Epithelial cell of proximal tubule (primary cell): ENCODE results near the gene CHN2. TPM values are rescaled to one million over a fixed set of nuclear protein-coding genes. Genes with fewer than 3 reads are reported as not detected.

Experiments
- DNase-seq: peaks from one replicate; pipeline ENCODE4 v3.0.0-alpha.2; 2011; ENCODE audit warnings: low read depth
- H3K4me3 ChIP-seq: 2 replicates; pipeline ENCODE4 v1.5.1; 2011; ENCODE audit warnings: low read depth, mild to moderate bottlenecking, low read length
- CTCF ChIP-seq: conservative IDR thresholded peaks from 2 replicates; pipeline ENCODE4 v1.5.1; 2012; ENCODE audit warnings: low read depth, mild to moderate bottlenecking, low read length
- total RNA-seq: library from RNA; depleted of rRNA; stranded (reverse); fragments of >200 nt; gene quantifications from 2 replicates; pipeline ENCODE4 v1.2.3, GENCODE V29; 2015

Gene CHN2
- total RNA-seq, 1 donor from 2014 or later, result 0.35 TPM

GRCh38 chr7:29289156-29290021 is 94.8 kb downstream of the CHN2 start:
- no peak overlapping the region for H3K4me3 ChIP-seq
- no peak for DNase-seq
- no peak for TF ChIP-seq CTCF

- no peak for DNase-seq
- no peak for TF ChIP-seq CTCF
- H3K4me3 ChIP-seq, result no peak overlapping the region
These were observed 96.3 kb downstream of the CHN2 start for GRCh38 chr7:29290829-29291228.

- no peak overlapping the region for H3K4me3 ChIP-seq
- no peak for DNase-seq
- TF ChIP-seq CTCF, result no peak
These were observed 97.4 kb downstream of the CHN2 start for GRCh38 chr7:29291723-29292618.

GRCh38 chr7:29292886-29293658 is 98.5 kb downstream of the CHN2 start:
- DNase-seq, result no peak
- TF ChIP-seq CTCF, result no peak
- no peak overlapping the region for H3K4me3 ChIP-seq

- no peak for TF ChIP-seq CTCF
- H3K4me3 ChIP-seq, result no peak overlapping the region
- no peak for DNase-seq
These were observed 101.8 kb downstream of the CHN2 start for GRCh38 chr7:29296421-29296820.

- no peak overlapping the region for H3K4me3 ChIP-seq
- DNase-seq, result no peak
- peak; percentile 41 for TF ChIP-seq CTCF
These were observed 102.8 kb downstream of the CHN2 start for GRCh38 chr7:29297194-29297890.
